NOMO-1 treated with DMSO at 0.1 percent for 48 hours (cell line): ENCODE data around the gene SLK.

Experiments
- DNase-seq: peaks from one replicate; lab custom pipeline; 2025; ENCODE audit not compliant: unreplicated experiment; lab: John Stamatoyannopoulos, UW

The SLK gene

GRCh38 chr10:104049504-104050250 is 82.7 kb downstream of the SLK start:
- DNase-seq = no peak

GRCh38 chr10:104052431-104052830 is 85.5 kb downstream of the SLK start:
- DNase-seq = no peak

- no peak for DNase-seq
These were observed 86.3 kb downstream of the SLK start for GRCh38 chr10:104053201-104053600.

GRCh38 chr10:104054430-104054829 is 87.5 kb downstream of the SLK start:
- DNase-seq = no peak

GRCh38 chr10:104056619-104057273 is 89.8 kb downstream of the SLK start:
- no peak for DNase-seq

- DNase-seq = no peak
These were observed 90.8 kb downstream of the SLK start for GRCh38 chr10:104057717-104058116.

GRCh38 chr10:104059364-104059763 is 92.4 kb downstream of the SLK start:
- DNase-seq = no peak

- DNase-seq = no peak
These were observed 94.3 kb downstream of the SLK start for GRCh38 chr10:104061196-104061595.

- DNase-seq = no peak
These were observed 98.8 kb downstream of the SLK start for GRCh38 chr10:104065748-104066147.

- no peak for DNase-seq
These were observed 100.0 kb downstream of the SLK start for GRCh38 chr10:104066945-104067344.

GRCh38 chr10:104067525-104067924 is 100.6 kb downstream of the SLK start:
- DNase-seq = no peak

GRCh38 chr10:104069613-104070012 is 102.7 kb downstream of the SLK start:
- DNase-seq = no peak

- no peak for DNase-seq
These were observed 105.8 kb downstream of the SLK start for GRCh38 chr10:104072786-104073185.

GRCh38 chr10:104074505-104074904 is 107.6 kb downstream of the SLK start:
- DNase-seq = no peak

- DNase-seq = no peak
These were observed 109.8 kb downstream of the SLK start for GRCh38 chr10:104076743-104077160.

GRCh38 chr10:104077247-104077646 is 110.3 kb downstream of the SLK start:
- DNase-seq = no peak

- DNase-seq = no peak
These were observed 110.8 kb downstream of the SLK start for GRCh38 chr10:104077663-104078151.
